Measurements from ENCODE around the gene NUDCD3.

- TF ChIP-seq CTCF (IDR thresholded peaks at IDR 0.05 in 2 of 3, conservative IDR thresholded peaks at IDR 0.05 in 1 of 3; ENCODE audit: borderline replicate concordance in 1 of 3, insufficient read depth in 1 of 3, low read depth in 2 of 3, low read length in 2 of 3) (no peak), MAX (IDR thresholded peaks at IDR 0.05) (no peak), EZH2phosphoT487 (IDR thresholded peaks at IDR 0.05; ENCODE audit: borderline replicate concordance) (no peak), POLR2A (IDR thresholded peaks at IDR 0.05; ENCODE audit: borderline replicate concordance, extremely low read depth, insufficient read depth, insufficient read length) (no peak), ZBTB33 (IDR thresholded peaks at IDR 0.05; ENCODE audit: extremely low read depth, insufficient replicate concordance, low read length) (no peak)
These were observed 18.0 kb upstream of the NUDCD3 start for GRCh38 chr7:44508328-44509030.
